Adrenal gland (tissue), 5 donors: ENCODE measurements around the gene KIFBP.

ENCODE experiments used
- CTCF ChIP-seq, 6 experiments: fragments of 450-650 bp in 4 of 6; fragments of 200-600 bp in 2 of 6; sonication (generic) in 1 of 6; IDR thresholded peaks; 1 replicate in 5 of 6; 2 replicates in 1 of 6; pipeline versions ENCODE4 v1.5.1 to v1.8.0; 2016 to 2021; ENCODE audit warnings: antibody characterized with exemption in 6 of 6, mild to moderate bottlenecking in 2 of 6, moderate library complexity in 1 of 6
- POLR2A ChIP-seq, 2 donors: fragments of 450-650 bp; IDR thresholded peaks; one replicate each; pipeline ENCODE4 v1.6.1; 2017; ENCODE audit warnings: antibody characterized with exemption in 2 of 2, mild to moderate bottlenecking in 2 of 2, moderate library complexity in 1 of 2
- donor health status: DM: no; HTN: no; CAD: no.

- TF ChIP-seq CTCF (IDR thresholded peaks at IDR 0.05) (no peak), POLR2A (IDR thresholded peaks at IDR 0.05) (no peak)
Measured at GRCh38 chr10:69047111-69047832, 58.7 kb downstream of the KIFBP start.
